Endothelial cell (in vitro differentiated cells): ENCODE measurements around the gene MAP2K7. TPM values are rescaled to one million over a fixed set of nuclear protein-coding genes. Genes with fewer than 3 reads are reported as not detected.
"Not testable (repeated sequence)": the region's sequence is repeated elsewhere in the genome, so short reads cannot be mapped to it uniquely, and the experiment has no call there.

ENCODE experiments used
- DNase-seq: peaks from one replicate; pipeline ENCODE4 v3.0.0; 2021; ENCODE audit warnings: low spot score
- H3K27ac Mint-ChIP-seq: one replicate; pipeline ENCODE4 v1.8.0; 2021; ENCODE audit warnings: mixed read lengths, inconsistent platforms; ENCODE audit not compliant: unreplicated experiment
- H3K27me3 Mint-ChIP-seq: one replicate; pipeline ENCODE4 v1.8.0; 2021; ENCODE audit warnings: mild to moderate bottlenecking, moderate library complexity, mixed read lengths, inconsistent platforms; ENCODE audit not compliant: unreplicated experiment
- H3K36me3 Mint-ChIP-seq: one replicate; pipeline ENCODE4 v1.8.0; 2021; ENCODE audit warnings: mild to moderate bottlenecking, low read depth, mixed read lengths, inconsistent platforms; ENCODE audit not compliant: unreplicated experiment
- H3K4me1 Mint-ChIP-seq: one replicate; pipeline ENCODE4 v1.8.0; 2021; ENCODE audit warnings: mild to moderate bottlenecking, mixed read lengths, inconsistent platforms; ENCODE audit not compliant: unreplicated experiment
- H3K4me3 Mint-ChIP-seq: one replicate; pipeline ENCODE4 v1.8.0; 2021; ENCODE audit warnings: mild to moderate bottlenecking, mixed read lengths, inconsistent platforms; ENCODE audit not compliant: unreplicated experiment
- H3K9me3 Mint-ChIP-seq: one replicate; pipeline ENCODE4 v1.8.0; 2021; ENCODE audit warnings: mixed read lengths, inconsistent platforms; ENCODE audit not compliant: unreplicated experiment
- CTCF ChIP-seq: fragments of 200-600 bp; sonication (generic); IDR thresholded peaks from one replicate; pipeline ENCODE4 v1.5.0; 2021; ENCODE audit warnings: antibody characterized with exemption; ENCODE audit not compliant: unreplicated experiment
- total RNA-seq: library from RNA; stranded (reverse); fragmentation: NEBNext Ultra II Directional; extraction: Animal tissue kit (Norgen Biotek cat#: 25700); gene quantifications from one replicate; pipeline ENCODE4 v1.2.1, GENCODE V29; 2021; ENCODE audit not compliant: unreplicated experiment

The MAP2K7 gene
- total RNA-seq, 1 donor from 2014 or later: 31.1 TPM

GRCh38 chr19:7916103-7916954 is 12.7 kb downstream of the MAP2K7 start:
- Mint-ChIP-seq H3K27me3 (peaks cover 23% of the 10 kb centered on the region), H3K4me1 (peaks cover 12% of the 10 kb centered on the region), H3K36me3 (peaks cover 7% of the 10 kb centered on the region), H3K27ac (no peak overlapping the region), H3K4me3 (no peak overlapping the region), H3K9me3 (no peaks in the 10 kb centered on the region)
- no peak for TF ChIP-seq CTCF
- DNase-seq: no peak

GRCh38 chr19:7916955-7917266 is 13.2 kb downstream of the MAP2K7 start:
- DNase-seq: no peak
- peaks cover 23% of the 10 kb centered on the region for H3K27me3 Mint-ChIP-seq
- H3K9me3 Mint-ChIP-seq: no peaks in the 10 kb centered on the region
- peaks cover 12% of the 10 kb centered on the region for H3K4me1 Mint-ChIP-seq
- H3K4me3 Mint-ChIP-seq: peak overlapping the region; percentile 89
- no peak overlapping the region for H3K27ac Mint-ChIP-seq
- peaks cover 8% of the 10 kb centered on the region for H3K36me3 Mint-ChIP-seq
- no peak for TF ChIP-seq CTCF

GRCh38 chr19:7917267-7918061 is 13.8 kb downstream of the MAP2K7 start:
- peak; percentile 77 for DNase-seq
- peaks cover 23% of the 10 kb centered on the region for H3K27me3 Mint-ChIP-seq
- TF ChIP-seq CTCF: no peak
- H3K27ac Mint-ChIP-seq: no peak overlapping the region
- H3K9me3 Mint-ChIP-seq: no peaks in the 10 kb centered on the region
- H3K36me3 Mint-ChIP-seq: peaks cover 11% of the 10 kb centered on the region
- H3K4me3 Mint-ChIP-seq: peak overlapping the region; percentile 89
- H3K4me1 Mint-ChIP-seq: peaks cover 12% of the 10 kb centered on the region

- not testable (repeated sequence) for H3K4me3 Mint-ChIP-seq, H3K9me3 Mint-ChIP-seq, H3K36me3 Mint-ChIP-seq, DNase-seq, H3K27ac Mint-ChIP-seq
- Mint-ChIP-seq H3K27me3 (peaks cover 26% of the 10 kb centered on the region), H3K4me1 (peaks cover 12% of the 10 kb centered on the region)
Measured at GRCh38 chr19:7918062-7918614, 14.5 kb downstream of the MAP2K7 start.

DNA sequence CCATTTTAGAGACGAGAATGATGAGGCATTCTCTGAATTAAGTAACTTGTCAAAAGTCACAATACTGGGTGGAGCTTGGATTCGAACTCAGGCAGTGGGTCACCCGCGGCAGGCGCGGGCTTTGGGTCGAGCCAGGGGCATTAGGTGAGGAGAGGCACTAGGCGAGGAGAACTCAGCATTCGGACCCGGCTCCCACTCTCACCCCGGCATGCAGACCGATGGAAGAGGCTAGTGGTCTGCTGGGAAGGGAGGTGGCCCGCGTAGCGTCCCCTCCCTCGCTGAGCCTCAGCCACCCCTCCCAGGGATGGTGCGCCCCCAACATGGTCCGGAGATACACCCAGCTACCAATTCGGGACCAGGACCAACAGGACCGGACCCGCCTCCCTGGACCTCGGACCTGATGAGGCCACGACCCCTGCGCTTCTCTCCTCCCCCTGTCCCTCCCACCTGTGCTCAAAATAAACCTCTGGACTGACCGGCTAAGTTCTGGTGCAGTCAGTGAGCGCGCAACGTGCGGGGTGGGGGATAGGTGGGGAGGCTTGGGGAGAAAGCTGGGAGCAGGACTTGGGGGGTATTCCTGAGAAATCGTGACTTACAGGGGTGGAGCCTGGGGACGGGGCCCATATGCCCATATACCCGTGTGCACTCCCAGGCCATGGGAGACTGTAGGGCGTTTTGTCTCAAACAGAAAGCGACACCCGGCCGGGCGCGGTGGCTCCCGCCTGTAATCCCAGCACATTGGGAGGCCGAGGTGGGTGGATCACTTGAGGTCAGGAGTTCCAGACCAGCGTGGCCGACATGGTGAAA is 15.1 kb downstream of the MAP2K7 start:
- Mint-ChIP-seq H3K4me1 (peaks cover 12% of the 10 kb centered on the region), H3K27ac (no peak overlapping the region), H3K27me3 (peaks cover 29% of the 10 kb centered on the region), H3K4me3 (no peak overlapping the region), H3K36me3 (peaks cover 8% of the 10 kb centered on the region), H3K9me3 (no peaks in the 10 kb centered on the region)
- TF ChIP-seq CTCF: no peak
- DNase-seq: no peak
